ENCODE measurements around the gene SCGB3A1. TPM values are rescaled to one million over a fixed set of nuclear protein-coding genes. Genes with fewer than 3 reads are reported as not detected.

Gene SCGB3A1, protein sequence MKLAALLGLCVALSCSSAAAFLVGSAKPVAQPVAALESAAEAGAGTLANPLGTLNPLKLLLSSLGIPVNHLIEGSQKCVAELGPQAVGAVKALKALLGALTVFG
- not detected in 2 replicates for total RNA-seq (2014; rRNA removed; shearing (Covaris generic); ENCODE audit: low replicate concordance)

DNA sequence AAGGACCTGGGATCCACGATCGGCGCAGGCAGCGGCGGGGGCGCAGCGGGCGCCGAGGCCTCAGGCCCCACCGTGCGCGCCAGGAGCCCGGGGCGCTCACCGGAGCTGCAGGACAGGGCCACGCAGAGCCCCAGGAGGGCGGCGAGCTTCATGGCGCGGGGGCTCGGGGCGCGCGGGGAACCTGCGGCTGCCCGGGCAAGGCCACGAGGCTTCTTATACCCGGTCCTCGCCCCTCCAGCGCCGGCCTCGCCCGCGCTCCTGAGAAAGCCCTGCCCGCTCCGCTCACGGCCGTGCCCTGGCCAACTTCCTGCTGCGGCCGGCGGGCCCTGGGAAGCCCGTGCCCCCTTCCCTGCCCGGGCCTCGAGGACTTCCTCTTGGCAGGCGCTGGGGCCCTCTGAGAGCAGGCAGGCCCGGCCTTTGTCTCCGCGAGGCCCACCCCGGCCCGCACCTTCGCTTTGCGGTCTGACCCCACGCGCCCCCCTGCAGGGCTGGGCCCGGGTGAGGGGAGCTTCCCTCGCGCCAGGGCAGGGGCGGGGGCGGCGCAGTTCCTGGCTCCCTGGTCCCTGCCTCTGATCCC lies at the start of gene SCGB3A1:
SCGB3A1 (minus strand) TSS at position 189 of the 577 bp plus-strand sequence; CDS start at position 152, 37 bp downstream.
- DNase-seq = no peak
- H3K79me2 ChIP-seq (ENCODE audit: low read length) = no peaks in the 10 kb centered on the region
- no peak within 1 kb of the TSS for H3K27ac ChIP-seq (ENCODE audit: low read length)
- H3K9me2 ChIP-seq (replicated peaks; ENCODE audit: insufficient read depth, low read length) = no peaks in the 10 kb centered on the region
- H3K9ac ChIP-seq (ENCODE audit: low read length) = no peak within 1 kb of the TSS
- no peaks in the 10 kb centered on the region for H3K36me3 ChIP-seq (ENCODE audit: insufficient read depth, low read length)
- no peak within 1 kb of the TSS for H3K4me2 ChIP-seq (ENCODE audit: low read depth, low read length, poor library complexity, severe bottlenecking)
- no peaks in the 10 kb centered on the region for H3K4me1 ChIP-seq (ENCODE audit: low read length)
- H3K4me3 ChIP-seq (ENCODE audit: low read length) = no peak within 1 kb of the TSS
- H4K20me1 ChIP-seq (ENCODE audit: insufficient read depth, low read depth, low read length) = no peaks in the 10 kb centered on the region
- H3K27me3 ChIP-seq (ENCODE audit: low read length) = no peaks in the 10 kb centered on the region
- H3K9me3 ChIP-seq (ENCODE audit: low read length) = no peaks in the 10 kb centered on the region
- H2AFZ ChIP-seq (ENCODE audit: low read length) = no peak within 1 kb of the TSS

DNA sequence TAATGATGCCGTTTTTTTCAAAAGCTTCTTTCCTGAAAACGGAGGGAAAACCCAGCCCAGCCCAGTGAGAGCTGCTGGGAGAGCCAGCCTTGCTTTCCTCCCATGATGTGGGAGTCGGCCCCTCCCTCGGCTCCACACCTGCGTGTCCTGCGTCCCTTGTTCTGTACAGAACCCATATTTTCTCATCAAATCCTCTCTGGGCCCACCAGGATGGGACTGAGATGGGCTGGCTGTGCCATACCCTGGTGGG lies 49.2 kb upstream of the SCGB3A1 start:
- H3K27me3 ChIP-seq (ENCODE audit: low read length) = no peaks in the 10 kb centered on the region
- no peaks in the 10 kb centered on the region for H4K20me1 ChIP-seq (ENCODE audit: insufficient read depth, low read depth, low read length)
- no peaks in the 10 kb centered on the region for H3K36me3 ChIP-seq (ENCODE audit: insufficient read depth, low read length)
- no peak overlapping the region for H3K27ac ChIP-seq (ENCODE audit: low read length)
- H3K9me2 ChIP-seq (replicated peaks; ENCODE audit: insufficient read depth, low read length) = no peaks in the 10 kb centered on the region
- no peaks in the 10 kb centered on the region for H3K9me3 ChIP-seq (ENCODE audit: low read length)
- H3K4me2 ChIP-seq (ENCODE audit: low read depth, low read length, poor library complexity, severe bottlenecking) = no peak overlapping the region
- H3K4me1 ChIP-seq (ENCODE audit: low read length) = no peaks in the 10 kb centered on the region
- H3K79me2 ChIP-seq (ENCODE audit: low read length) = no peaks in the 10 kb centered on the region
- DNase-seq = no peak
- no peak overlapping the region for H2AFZ ChIP-seq (ENCODE audit: low read length)
- H3K4me3 ChIP-seq (ENCODE audit: low read length) = no peak overlapping the region
- H3K9ac ChIP-seq (ENCODE audit: low read length) = no peak overlapping the region

DNA sequence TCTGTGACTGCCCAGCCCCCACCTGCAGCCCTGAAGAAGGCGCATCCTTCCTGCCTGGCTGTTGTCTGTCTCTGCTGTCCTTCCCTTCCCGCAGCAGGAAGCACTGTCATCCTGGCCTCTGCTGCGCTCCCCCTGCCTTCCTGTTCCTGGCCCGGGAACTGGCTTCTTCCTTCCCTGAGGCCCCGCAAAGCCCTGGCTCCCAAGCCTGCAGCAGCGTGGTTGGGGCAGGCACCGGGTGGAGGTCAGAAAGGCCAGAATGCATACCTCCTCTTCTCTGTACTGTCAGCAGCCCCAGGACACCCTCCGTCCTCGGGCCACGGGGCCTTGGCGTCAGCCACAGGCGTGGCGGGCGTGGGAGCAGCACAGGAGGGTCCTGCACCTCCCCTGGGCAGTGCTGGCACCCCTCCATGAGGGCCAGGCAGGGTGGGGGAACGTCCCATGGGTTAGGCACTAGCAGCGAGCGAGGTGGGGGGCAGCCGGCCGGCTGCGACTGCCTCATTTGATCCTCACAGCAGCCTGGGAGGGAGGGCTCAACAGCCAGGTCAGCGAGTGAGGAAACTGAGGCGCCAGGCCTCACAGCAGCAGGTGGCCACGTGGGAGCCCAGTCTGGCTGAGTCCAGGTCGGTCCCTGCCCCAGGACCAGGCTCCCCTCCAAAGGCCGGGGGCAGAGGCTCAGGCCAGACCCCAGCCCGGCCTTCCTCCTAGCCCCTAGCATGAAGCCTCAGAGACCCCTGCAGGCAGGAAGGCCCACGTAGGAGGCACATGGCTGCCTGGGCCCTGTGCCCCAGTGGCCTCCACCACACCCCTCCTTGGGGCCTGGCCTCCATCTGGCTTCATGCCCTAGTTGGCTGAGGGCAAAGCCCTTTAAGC lies 48.7 kb upstream of the SCGB3A1 start:
- Histone ChIP-seq H3K79me2 (ENCODE audit: low read length) (no peaks in the 10 kb centered on the region), H3K36me3 (ENCODE audit: insufficient read depth, low read length) (no peaks in the 10 kb centered on the region), H3K4me3 (ENCODE audit: low read length) (no peak overlapping the region), H3K27ac (ENCODE audit: low read length) (no peak overlapping the region), H3K4me2 (ENCODE audit: low read depth, low read length, poor library complexity, severe bottlenecking) (no peak overlapping the region), H3K27me3 (ENCODE audit: low read length) (no peaks in the 10 kb centered on the region), H2AFZ (ENCODE audit: low read length) (no peak overlapping the region), H4K20me1 (ENCODE audit: insufficient read depth, low read depth, low read length) (no peaks in the 10 kb centered on the region), H3K9me2 (replicated peaks; ENCODE audit: insufficient read depth, low read length) (no peaks in the 10 kb centered on the region), H3K9ac (ENCODE audit: low read length) (no peak overlapping the region), H3K9me3 (ENCODE audit: low read length) (no peaks in the 10 kb centered on the region), H3K4me1 (ENCODE audit: low read length) (no peaks in the 10 kb centered on the region)
- DNase-seq = no peak

DNA sequence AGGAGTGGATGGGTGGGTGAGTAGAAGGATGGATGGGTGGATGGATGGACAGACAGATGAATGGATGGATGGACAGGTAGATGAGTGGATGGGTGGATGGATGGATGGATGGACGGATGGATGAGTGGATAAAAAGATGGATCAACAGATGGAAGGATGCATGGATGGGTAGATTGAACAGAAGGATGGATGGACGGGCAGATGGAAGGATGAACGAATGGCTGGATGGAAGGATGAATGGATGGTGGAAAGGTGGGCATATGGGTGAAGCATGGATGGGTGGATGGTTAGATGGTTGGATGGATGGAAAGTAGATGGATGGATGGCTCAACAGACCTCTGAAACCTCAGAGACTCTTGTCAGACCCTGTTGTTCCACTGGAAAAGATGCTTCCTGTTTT lies 48.0 kb upstream of the SCGB3A1 start:
- H3K9me2 ChIP-seq (replicated peaks; ENCODE audit: insufficient read depth, low read length) = no peaks in the 10 kb centered on the region

DNA sequence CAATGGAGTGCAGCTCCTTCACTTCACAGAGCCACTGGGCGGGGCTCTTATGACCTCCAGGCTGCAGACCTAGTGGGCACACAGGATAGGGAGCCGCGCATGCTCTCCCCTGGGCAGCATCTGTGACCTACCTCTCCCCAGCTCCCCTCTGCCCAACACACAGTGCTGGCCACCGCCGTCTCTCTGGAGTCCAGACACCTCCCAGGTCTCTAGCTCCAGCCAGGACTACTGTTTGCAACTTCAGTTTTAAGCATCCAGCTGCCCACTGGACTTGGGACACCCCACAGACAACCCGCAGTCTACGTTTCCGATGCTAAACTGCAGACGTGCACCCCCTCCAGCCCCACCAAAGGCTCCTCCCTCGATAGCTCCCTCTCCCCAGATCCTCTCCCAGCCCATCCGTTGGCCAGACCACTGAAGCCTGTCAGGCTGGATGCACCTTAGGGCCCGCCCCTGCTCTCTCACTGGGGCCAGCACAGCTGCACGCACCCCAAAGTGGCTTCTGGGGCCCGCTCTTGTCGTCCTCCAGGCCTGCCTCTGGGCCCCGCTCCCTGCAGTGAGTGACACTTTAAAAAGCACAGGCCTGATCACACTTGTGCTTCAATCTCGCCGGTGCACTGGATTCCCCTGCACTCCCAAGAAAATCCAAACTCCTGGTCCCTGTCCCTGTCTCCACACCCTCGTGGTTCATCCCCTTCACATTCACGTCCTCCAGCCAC lies 46.8 kb upstream of the SCGB3A1 start:
- Histone ChIP-seq H3K4me2 (ENCODE audit: low read depth, low read length, poor library complexity, severe bottlenecking) (no peak overlapping the region), H3K79me2 (ENCODE audit: low read length) (no peaks in the 10 kb centered on the region), H3K4me1 (ENCODE audit: low read length) (no peaks in the 10 kb centered on the region), H3K4me3 (ENCODE audit: low read length) (no peak overlapping the region), H3K9me2 (replicated peaks; ENCODE audit: insufficient read depth, low read length) (no peaks in the 10 kb centered on the region), H3K9me3 (ENCODE audit: low read length) (no peaks in the 10 kb centered on the region), H3K9ac (ENCODE audit: low read length) (no peak overlapping the region), H2AFZ (ENCODE audit: low read length) (no peak overlapping the region), H3K27ac (ENCODE audit: low read length) (no peak overlapping the region), H3K36me3 (ENCODE audit: insufficient read depth, low read length) (no peaks in the 10 kb centered on the region), H4K20me1 (ENCODE audit: insufficient read depth, low read depth, low read length) (no peaks in the 10 kb centered on the region), H3K27me3 (ENCODE audit: low read length) (no peaks in the 10 kb centered on the region)
- no peak for DNase-seq

More for the DNA sequence above, 48.0 kb upstream of the SCGB3A1 start:
- Histone ChIP-seq H4K20me1 (ENCODE audit: insufficient read depth, low read depth, low read length) (no peaks in the 10 kb centered on the region), H3K79me2 (ENCODE audit: low read length) (no peaks in the 10 kb centered on the region), H3K4me1 (ENCODE audit: low read length) (no peaks in the 10 kb centered on the region), H3K27ac (ENCODE audit: low read length) (no peak overlapping the region), H2AFZ (ENCODE audit: low read length) (no peak overlapping the region), H3K4me3 (ENCODE audit: low read length) (no peak overlapping the region), H3K27me3 (ENCODE audit: low read length) (no peaks in the 10 kb centered on the region), H3K4me2 (ENCODE audit: low read depth, low read length, poor library complexity, severe bottlenecking) (no peak overlapping the region), H3K9ac (ENCODE audit: low read length) (no peak overlapping the region), H3K9me3 (ENCODE audit: low read length) (no peaks in the 10 kb centered on the region), H3K36me3 (ENCODE audit: insufficient read depth, low read length) (no peaks in the 10 kb centered on the region)
- DNase-seq = no peak

DNA sequence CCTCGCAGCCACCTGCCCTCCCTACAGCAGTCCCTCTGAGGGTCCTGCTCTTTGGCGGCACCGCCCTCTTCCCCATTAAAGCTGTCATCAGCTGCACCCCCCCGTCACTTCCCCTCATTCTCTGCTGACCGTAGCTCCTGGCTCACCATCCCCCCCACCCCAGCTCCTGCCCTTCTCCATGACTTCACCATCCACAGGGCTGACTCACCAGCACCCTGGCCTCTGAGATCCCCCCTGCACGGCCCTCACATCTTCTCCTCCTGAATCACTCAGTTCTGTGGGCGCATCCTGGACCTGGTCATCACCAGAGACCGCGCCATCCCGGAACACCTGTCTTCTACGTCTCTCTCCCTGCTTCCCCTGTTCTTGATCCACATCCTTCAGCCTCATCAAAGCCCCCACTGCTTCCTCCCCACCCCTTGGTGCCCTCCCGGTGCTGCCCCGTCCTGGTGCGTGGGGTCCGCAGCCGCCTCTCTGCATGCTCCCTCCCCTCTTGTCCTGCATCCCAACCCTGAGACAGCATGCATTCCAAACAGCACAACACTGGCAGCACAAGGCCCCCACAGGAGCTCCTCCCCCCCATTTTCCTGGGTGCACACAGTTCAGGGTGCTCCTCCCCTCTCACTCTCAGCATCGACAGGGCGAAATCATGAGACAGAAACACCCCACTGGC lies 45.2 kb upstream of the SCGB3A1 start:
- no peaks in the 10 kb centered on the region for H3K9me2 ChIP-seq (replicated peaks; ENCODE audit: insufficient read depth, low read length)
- no peak overlapping the region for H3K9ac ChIP-seq (ENCODE audit: low read length)
- no peak overlapping the region for H3K4me2 ChIP-seq (ENCODE audit: low read depth, low read length, poor library complexity, severe bottlenecking)
- no peak overlapping the region for H2AFZ ChIP-seq (ENCODE audit: low read length)
- H3K9me3 ChIP-seq (ENCODE audit: low read length) = no peaks in the 10 kb centered on the region
- no peak for DNase-seq
- no peaks in the 10 kb centered on the region for H3K36me3 ChIP-seq (ENCODE audit: insufficient read depth, low read length)
- H3K79me2 ChIP-seq (ENCODE audit: low read length) = no peaks in the 10 kb centered on the region
- no peak overlapping the region for H3K27ac ChIP-seq (ENCODE audit: low read length)
- no peaks in the 10 kb centered on the region for H3K27me3 ChIP-seq (ENCODE audit: low read length)
- H3K4me3 ChIP-seq (ENCODE audit: low read length) = no peak overlapping the region
- no peaks in the 10 kb centered on the region for H3K4me1 ChIP-seq (ENCODE audit: low read length)
- no peaks in the 10 kb centered on the region for H4K20me1 ChIP-seq (ENCODE audit: insufficient read depth, low read depth, low read length)

DNA sequence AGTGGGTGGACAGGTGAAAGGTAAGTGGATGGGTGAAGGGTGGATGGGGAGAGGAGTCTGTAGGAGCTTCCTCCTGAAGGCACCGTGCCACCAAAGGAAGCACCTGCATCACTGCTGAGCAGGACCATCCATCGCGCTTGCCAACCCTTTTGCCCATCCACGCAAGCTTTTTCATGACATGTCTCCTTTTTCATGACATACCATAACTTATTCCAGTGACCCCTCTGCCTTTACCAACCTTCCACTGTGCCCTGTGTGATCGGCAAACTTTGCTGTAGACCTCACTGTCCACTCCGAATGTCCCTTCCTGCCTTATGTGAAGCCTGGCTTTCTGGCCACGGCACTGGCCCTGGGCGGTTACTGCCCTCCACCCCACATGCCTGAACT lies 44.7 kb upstream of the SCGB3A1 start:
- no peak for DNase-seq
- H3K79me2 ChIP-seq (ENCODE audit: low read length) = no peaks in the 10 kb centered on the region
- no peaks in the 10 kb centered on the region for H3K9me2 ChIP-seq (replicated peaks; ENCODE audit: insufficient read depth, low read length)
- H3K27ac ChIP-seq (ENCODE audit: low read length) = no peak overlapping the region
- no peaks in the 10 kb centered on the region for H3K4me1 ChIP-seq (ENCODE audit: low read length)
- H3K4me2 ChIP-seq (ENCODE audit: low read depth, low read length, poor library complexity, severe bottlenecking) = no peak overlapping the region
- no peaks in the 10 kb centered on the region for H3K27me3 ChIP-seq (ENCODE audit: low read length)
- H4K20me1 ChIP-seq (ENCODE audit: insufficient read depth, low read depth, low read length) = no peaks in the 10 kb centered on the region
- no peaks in the 10 kb centered on the region for H3K36me3 ChIP-seq (ENCODE audit: insufficient read depth, low read length)
- no peak overlapping the region for H2AFZ ChIP-seq (ENCODE audit: low read length)
- H3K9me3 ChIP-seq (ENCODE audit: low read length) = no peaks in the 10 kb centered on the region
- no peak overlapping the region for H3K4me3 ChIP-seq (ENCODE audit: low read length)
- no peak overlapping the region for H3K9ac ChIP-seq (ENCODE audit: low read length)
